GM21786 (cell line): Measurements from ENCODE around the gene LRP1B.
"Not testable (repeated sequence)": the region's sequence is repeated elsewhere in the genome, so short reads cannot be mapped to it uniquely, and the experiment has no call there.

Experiments used
- ATAC-seq: cut with Tn5 transposase; IDR thresholded peaks from one replicate; pipeline ENCODE4 v1.9.1; 2021; ENCODE audit not compliant: unreplicated experiment

LRP1B gene

GRCh38 chr2:140986456-140986855 is 1144.4 kb downstream of the LRP1B start:
- ATAC-seq = no peak

DNA sequence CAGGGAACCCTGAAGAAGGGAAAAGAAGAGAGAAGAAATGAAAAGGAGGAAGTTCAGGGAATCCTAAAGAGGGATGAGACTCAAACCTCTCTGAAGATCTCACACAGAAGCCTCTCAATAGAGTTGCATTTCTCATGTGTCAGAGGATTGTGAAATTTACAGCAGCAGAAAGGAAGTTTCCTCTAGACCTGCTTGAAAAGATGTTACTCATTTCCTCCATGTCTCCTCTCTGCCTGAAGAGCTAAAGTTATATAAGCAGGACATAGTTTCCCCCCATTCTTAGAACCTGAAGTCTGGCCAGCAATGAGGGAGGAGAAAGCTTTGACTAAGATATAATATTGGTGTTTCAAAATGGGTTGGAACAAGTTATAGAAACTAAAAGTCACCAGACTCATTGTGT is 1155.6 kb downstream of the LRP1B start:
- no peak for ATAC-seq

GRCh38 chr2:140972724-140973123 is 1158.1 kb downstream of the LRP1B start:
- ATAC-seq = no peak

GRCh38 chr2:140964324-140964723 is 1166.5 kb downstream of the LRP1B start:
- ATAC-seq = not testable (repeated sequence)

GRCh38 chr2:140949932-140950331 is 1180.9 kb downstream of the LRP1B start:
- ATAC-seq = no peak

DNA sequence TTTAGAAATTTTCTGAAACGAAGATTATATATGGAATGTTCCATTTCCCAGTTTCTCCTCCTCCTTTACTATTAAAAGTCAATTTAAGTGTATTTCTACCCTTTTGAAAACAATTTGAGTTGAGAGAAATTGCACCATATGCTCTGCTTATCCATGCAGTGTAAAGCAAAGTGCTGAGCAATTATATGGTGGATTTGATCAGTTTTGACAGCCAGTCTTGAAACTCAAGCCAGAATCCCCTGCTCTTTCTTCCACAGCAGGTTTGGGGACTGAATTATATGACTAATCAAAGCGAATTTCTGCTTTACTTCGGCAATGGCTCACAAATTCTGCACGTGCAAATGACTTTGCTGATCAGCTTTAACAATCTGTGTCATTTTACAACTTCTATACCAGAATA is 1183.6 kb downstream of the LRP1B start:
- ATAC-seq = no peak

- no peak for ATAC-seq
These were observed 1186.9 kb downstream of the LRP1B start for GRCh38 chr2:140943867-140944266.

DNA sequence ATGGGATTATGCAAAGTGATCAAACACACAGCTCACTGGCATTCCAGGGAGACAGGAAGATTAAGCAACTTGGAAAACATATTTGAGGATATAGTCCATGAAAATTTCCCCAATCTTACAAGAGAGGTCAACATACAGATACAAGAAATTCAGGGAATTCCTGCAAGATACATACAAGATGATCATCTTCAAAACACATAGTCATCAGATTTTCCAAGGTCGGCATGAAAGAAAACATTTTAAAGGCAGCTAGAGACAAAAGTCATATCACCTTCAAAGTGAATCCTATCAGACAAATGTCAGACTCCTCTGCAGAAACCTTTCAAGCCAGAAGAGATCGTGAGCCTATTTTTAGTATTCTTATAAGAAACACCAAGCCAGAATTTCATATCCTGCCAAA is 1188.5 kb downstream of the LRP1B start:
- no peak for ATAC-seq

DNA sequence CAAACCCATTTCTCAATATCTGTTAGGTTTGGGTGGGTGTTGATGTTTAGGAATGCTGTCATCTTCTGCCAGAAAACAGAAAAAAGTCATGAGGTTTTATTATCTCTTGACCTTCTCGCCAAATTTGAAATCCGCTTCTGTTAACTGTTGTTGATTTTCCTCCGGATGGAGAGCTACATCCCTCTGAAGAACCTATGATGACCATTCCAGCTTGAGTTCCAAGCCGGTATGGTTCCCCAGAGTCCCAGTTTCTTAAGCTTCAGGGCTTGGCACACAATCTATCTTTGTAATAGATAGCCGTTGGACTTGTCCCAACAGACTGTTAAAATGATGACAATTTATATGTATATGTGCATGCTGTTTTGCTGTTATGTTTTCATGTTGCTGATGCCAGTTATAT is 1201.0 kb downstream of the LRP1B start:
- no peak for ATAC-seq

DNA sequence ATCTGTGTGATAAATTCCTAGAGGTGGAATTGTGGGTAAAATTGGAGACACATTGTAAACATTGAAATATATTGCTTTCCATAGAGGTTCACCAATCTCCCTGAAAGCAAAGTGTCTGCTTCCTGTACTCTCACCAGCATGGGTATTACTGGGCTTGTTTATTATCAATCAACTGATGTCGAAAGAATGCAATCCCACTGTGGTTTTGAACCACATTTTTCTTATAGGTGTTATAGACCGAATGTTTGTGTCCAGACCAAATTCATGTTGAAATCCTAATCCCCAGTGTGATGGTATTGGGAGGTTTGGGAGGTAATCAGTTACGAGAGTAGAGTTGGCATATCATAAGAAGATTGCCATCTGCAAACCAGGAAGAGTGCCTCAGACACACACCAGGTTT is 1212.4 kb downstream of the LRP1B start:
- ATAC-seq = no peak

- no peak for ATAC-seq
These were observed 1214.4 kb downstream of the LRP1B start for GRCh38 chr2:140916410-140916809.

- ATAC-seq = no peak
These were observed 1220.1 kb downstream of the LRP1B start for GRCh38 chr2:140910683-140911082.

DNA sequence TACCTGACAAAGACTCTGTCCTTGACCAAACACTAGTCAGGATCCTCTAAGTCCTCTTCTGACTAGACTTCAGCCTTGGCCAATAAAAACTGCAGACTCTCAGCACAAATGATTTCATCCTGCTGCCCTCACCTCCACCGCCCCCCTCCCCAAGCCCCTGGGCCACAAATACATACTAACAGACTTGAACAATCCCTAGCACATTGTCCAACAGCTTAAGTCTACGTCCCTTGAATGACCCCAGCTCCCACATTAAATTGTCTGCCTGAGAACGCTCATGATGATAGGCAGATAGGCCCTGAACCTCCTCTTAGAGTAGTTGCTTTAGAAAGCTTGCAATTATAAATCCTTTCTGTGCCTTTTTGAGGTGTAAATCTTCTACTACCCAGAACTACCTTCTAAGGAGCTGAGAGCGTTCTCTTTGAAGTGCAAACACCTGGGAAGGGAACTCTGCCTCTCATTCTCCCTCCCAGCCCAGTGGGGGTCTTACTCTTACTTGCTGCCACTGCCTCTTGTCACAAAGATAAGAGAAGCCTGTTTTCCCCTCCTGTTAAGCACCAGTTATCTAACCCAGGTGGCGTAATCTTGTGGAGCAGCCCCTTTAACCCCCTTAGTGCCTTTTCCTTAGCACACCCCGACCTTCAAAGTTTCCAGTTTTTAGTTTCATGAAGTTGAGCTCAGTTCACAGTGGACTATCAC is 1225.6 kb downstream of the LRP1B start:
- ATAC-seq = no peak

DNA sequence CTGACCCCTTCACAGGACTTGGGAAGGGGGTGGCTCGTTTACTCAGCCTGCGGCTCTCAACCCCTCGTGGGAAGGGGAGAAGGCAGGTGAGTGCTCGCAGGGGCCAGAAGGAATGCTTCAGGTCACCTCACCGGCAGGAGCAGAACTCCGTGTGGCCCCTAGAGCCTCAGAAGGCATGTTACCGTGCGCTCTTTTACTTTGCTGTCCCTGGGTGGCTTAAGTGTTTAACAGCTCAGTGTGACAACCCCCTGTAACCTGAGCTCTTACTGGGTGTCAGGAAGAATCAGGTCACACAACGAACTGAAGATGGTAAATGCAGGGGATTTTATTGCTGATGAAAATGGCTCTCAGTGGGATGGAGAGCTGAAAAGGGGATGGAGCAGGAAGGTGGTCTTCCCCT is 1235.4 kb downstream of the LRP1B start:
- no peak for ATAC-seq

DNA sequence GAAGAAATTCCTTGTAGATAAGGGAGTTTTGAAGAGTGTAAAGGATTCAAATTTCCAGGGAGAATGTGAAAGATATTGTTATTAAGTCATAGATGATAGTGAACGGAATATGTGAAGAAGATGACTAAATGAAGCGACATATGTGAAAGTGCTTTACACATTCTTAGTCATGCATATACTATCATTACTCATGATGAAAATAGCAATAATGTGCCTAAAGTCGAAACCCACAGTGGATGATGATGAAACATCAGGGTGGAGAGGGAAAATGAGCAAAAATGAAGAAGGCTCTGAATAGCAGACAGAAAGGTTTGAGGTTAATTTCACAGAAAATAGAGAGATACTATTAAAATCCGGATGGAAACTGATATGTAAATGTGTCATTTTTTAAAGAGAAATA is 1237.1 kb downstream of the LRP1B start:
- ATAC-seq = no peak

- ATAC-seq = no peak
These were observed 1237.7 kb downstream of the LRP1B start for GRCh38 chr2:140892911-140893637.

- no peak for ATAC-seq
These were observed 1238.4 kb downstream of the LRP1B start for GRCh38 chr2:140892436-140892835.

- no peak for ATAC-seq
These were observed 1239.1 kb downstream of the LRP1B start for GRCh38 chr2:140891614-140892212.

DNA sequence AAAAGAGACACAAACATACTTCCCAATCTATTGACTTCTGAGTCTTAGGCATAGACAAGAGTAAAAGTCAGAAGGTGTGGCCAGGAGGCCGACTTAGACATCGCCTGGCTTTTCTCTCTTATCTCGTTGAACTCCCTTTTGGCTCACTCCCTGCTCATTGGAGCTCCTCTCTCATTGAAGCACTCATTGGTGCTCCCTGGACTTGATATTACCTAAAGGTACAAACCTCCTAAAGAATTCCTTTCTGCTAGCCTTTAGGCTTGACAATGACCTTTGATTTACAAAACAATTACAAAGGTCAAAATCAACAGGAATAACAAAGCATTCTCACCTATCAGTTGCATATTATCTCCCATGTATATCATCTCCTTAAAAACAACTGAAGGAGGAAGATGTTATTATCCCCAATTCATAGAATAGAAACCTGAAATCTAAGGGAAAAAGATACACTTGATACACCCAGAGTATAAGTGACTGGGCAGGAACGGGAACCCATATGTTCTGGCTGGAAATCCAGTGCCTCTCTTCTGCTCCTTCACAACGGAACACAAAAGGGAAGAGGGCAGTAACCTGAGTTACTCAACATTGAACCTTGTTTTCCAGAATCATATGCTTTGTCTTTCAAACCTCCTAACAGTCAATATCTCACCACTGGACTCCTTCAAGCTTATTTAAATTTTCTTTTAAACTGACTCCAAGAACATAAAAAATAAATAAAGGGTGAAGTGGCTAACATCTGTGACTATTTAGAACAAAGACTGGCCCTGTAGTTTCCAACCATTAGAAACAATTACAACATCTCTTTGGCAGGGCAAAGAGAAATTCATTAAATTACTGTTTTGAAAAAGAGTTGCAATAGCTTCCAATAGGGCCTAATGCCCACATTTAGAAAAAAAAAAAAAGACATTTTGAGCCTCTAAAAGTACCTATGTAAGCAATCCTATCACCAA is 1247.9 kb downstream of the LRP1B start:
- no peak for ATAC-seq

GRCh38 chr2:140880573-140880972 is 1250.2 kb downstream of the LRP1B start:
- ATAC-seq = no peak

GRCh38 chr2:140876015-140876414 is 1254.8 kb downstream of the LRP1B start:
- no peak for ATAC-seq
